Kidney (tissue), 14 donors: ENCODE data around the gene PCDHB6. TPM values are rescaled to one million over a fixed set of nuclear protein-coding genes. Genes with fewer than 3 reads are reported as not detected.
A peak's percentile ranks its signal among the peaks of the same experiment; 100 is the strongest.
"Not testable (repeated sequence)": the region's sequence is repeated elsewhere in the genome, so short reads cannot be mapped to it uniquely, and the experiment has no call there.

ENCODE experiments used
- DNase-seq, 5 donors: peaks; one replicate each; pipeline ENCODE4 v3.0.0-alpha.2; 2013 to 2020
- FAIRE-seq: peaks from 2 replicates; lab custom pipeline; 2012; peaks lifted over from hg19 to GRCh38; lab: Jason Lieb, UNC
- H3K27ac ChIP-seq, 2 donors: one replicate each; pipeline ENCODE4 v1.7.0; 2013; ENCODE audit warnings: low read depth in 2 of 2, low read length in 2 of 2, inconsistent platforms in 1 of 2
- H3K27me3 ChIP-seq: one replicate; pipeline ENCODE4 v1.7.1; 2013; ENCODE audit warnings: low read length, inconsistent platforms; ENCODE audit not compliant: control insufficient read depth, insufficient read depth
- H3K36me3 ChIP-seq, 3 donors: one replicate each; pipeline versions ENCODE4 v1.7.0 to v1.7.1; 2013; ENCODE audit warnings: low read length in 3 of 3, control low read depth in 1 of 3, inconsistent platforms in 1 of 3; ENCODE audit not compliant: insufficient read depth in 3 of 3, control insufficient read depth in 2 of 3
- H3K4me1 ChIP-seq, 3 donors: one replicate each; pipeline versions ENCODE4 v1.7.0 to v1.7.1; 2013; ENCODE audit warnings: low read length in 3 of 3, inconsistent platforms in 1 of 3, low read depth in 1 of 3; ENCODE audit not compliant: control insufficient read depth in 2 of 3, insufficient read depth in 2 of 3
- H3K4me3 ChIP-seq, 3 donors: one replicate each; pipeline versions ENCODE4 v1.7.0 to v1.8.1; 2013; ENCODE audit warnings: low read length in 3 of 3, control low read depth in 1 of 3, inconsistent platforms in 1 of 3
- H3K9ac ChIP-seq, 3 donors: one replicate each; pipeline versions ENCODE4 v1.7.0 to v1.7.1; 2013; ENCODE audit warnings: low read length in 3 of 3, control low read depth in 1 of 3, inconsistent platforms in 1 of 3
- H3K9me3 ChIP-seq, 3 donors: one replicate each; pipeline versions ENCODE4 v1.7.0 to v1.7.1; 2013; ENCODE audit warnings: low read length in 3 of 3, control low read depth in 1 of 3, inconsistent platforms in 1 of 3; ENCODE audit not compliant: control insufficient read depth in 2 of 3, insufficient read depth in 1 of 3
- intact Hi-C: fragments of 100-400 bp; cut with DNase I; formaldehyde crosslinking; loops from one replicate; pipeline ENCODE4 v1.11.1; 2022
- polyA plus RNA-seq: library from polyadenylated mRNA; stranded (reverse); fragments of 350-450 nt; fragmentation: Illumina TruSeq; extraction: RNeasy Lipid Tissue Mini Kit (QIAGEN cat#74804); gene quantifications from one replicate; pipeline ENCODE4 v1.2.3, GENCODE V29; 2014; ENCODE audit warnings: low read depth, low replicate concordance; ENCODE audit not compliant: insufficient read depth
- total RNA-seq: library from RNA; stranded (reverse); fragmentation: NEBNext Ultra II Directional; extraction: Animal tissue kit (Norgen Biotek cat#: 25700); gene quantifications from one replicate; pipeline ENCODE4 v1.2.1, GENCODE V29; 2021
- TF ChIP-seq, protein P1 (sequence below): IDR thresholded peaks from 3 replicates; pipeline ENCODE4 v1.5.1; 2012; ENCODE audit warnings: mild to moderate bottlenecking, moderate library complexity, borderline replicate concordance; ENCODE audit not compliant: insufficient read depth; ENCODE audit errors: extremely low read depth
- donor health status: control.
- donor health status: control.
- donor health status: control.
- donor health status: control.
- donor health status: control.
- donor health status: DM: yes; HTN: yes; CAD: no.
- donor health status: Normal renal cell carcinoma (clear cell type).

PCDHB6 gene
- total and polyA plus RNA-seq, 2 donors from 2014 or later, result 0.32 to 2.0 TPM

DNA sequence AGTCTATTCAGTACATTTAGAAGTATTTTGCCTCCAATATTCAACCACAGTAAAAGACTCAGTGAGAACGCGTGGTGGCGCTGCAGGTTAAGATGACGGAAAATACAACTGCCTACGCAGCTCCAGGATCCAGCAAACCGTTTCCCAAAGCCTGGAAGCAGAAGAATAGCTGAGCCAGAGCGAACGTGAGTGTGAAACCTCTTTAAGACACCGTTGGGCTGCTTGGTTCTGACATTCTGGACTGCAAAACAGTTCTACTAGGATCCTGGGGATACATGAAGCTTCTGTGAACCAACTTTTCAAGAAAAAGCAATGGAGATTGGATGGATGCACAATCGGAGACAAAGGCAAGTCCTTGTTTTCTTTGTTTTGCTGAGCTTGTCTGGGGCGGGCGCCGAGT lies 32.4 kb downstream of the PCDHB6 start, which contains the start of gene PCDHB16:
Gene PCDHB16 (plus strand): TSS at position 140 of the 400 bp plus-strand sequence. CDS start 173 bp downstream, at position 313.
- peak; percentile 44 to 67 (median 50) for DNase-seq
- Histone ChIP-seq H3K9ac (no peak within 1 kb of the TSS), H3K27ac (no peak within 1 kb of the TSS), H3K9me3 (peaks cover 0 to 22% (median 22%) of the 10 kb centered on the region in 3 donors), H3K4me3 (peak within 1 kb of the TSS; percentile 36 to 50 (median 37)), H3K4me1 (no peaks in the 10 kb centered on the region), H3K27me3 (no peaks in the 10 kb centered on the region), H3K36me3 (no peaks in the 10 kb centered on the region)
- FAIRE-seq, result no peak
- TF ChIP-seq, protein P1, sequence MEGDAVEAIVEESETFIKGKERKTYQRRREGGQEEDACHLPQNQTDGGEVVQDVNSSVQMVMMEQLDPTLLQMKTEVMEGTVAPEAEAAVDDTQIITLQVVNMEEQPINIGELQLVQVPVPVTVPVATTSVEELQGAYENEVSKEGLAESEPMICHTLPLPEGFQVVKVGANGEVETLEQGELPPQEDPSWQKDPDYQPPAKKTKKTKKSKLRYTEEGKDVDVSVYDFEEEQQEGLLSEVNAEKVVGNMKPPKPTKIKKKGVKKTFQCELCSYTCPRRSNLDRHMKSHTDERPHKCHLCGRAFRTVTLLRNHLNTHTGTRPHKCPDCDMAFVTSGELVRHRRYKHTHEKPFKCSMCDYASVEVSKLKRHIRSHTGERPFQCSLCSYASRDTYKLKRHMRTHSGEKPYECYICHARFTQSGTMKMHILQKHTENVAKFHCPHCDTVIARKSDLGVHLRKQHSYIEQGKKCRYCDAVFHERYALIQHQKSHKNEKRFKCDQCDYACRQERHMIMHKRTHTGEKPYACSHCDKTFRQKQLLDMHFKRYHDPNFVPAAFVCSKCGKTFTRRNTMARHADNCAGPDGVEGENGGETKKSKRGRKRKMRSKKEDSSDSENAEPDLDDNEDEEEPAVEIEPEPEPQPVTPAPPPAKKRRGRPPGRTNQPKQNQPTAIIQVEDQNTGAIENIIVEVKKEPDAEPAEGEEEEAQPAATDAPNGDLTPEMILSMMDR, result peak; percentile 40
- intact Hi-C loops, result no loop called here

DNA sequence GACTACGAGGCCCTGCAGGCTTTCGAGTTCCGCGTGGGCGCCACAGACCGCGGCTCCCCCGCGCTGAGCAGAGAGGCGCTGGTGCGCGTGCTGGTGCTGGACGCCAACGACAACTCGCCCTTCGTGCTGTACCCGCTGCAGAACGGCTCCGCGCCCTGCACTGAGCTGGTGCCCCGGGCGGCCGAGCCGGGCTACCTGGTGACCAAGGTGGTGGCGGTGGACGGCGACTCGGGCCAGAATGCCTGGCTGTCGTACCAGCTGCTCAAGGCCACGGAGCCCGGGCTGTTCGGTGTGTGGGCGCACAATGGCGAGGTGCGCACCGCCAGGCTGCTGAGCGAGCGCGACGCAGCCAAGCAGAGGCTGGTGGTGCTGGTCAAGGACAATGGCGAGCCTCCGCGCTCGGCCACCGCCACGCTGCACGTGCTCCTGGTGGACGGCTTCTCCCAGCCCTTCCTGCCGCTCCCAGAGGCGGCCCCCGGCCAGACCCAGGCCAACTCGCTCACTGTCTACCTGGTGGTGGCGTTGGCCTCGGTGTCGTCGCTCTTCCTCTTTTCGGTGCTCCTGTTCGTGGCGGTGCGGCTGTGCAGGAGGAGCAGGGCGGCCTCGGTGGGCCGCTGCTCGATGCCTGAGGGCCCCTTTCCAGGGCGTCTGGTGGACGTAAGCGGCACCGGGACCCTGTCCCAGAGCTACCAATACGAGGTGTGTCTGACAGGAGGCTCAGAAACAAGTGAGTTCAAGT lies 34.4 kb downstream of the PCDHB6 start:
- DNase-seq, result peak in 1 of 5 donors; percentile 32
- FAIRE-seq, H3K27ac ChIP-seq, H3K4me3 ChIP-seq, H3K4me1 ChIP-seq, intact Hi-C loops, H3K27me3 ChIP-seq, H3K36me3 ChIP-seq, H3K9ac ChIP-seq: not testable (repeated sequence)
- peaks cover 0 to 16% (median 15%) of the 10 kb centered on the region in 3 donors for H3K9me3 ChIP-seq

DNA sequence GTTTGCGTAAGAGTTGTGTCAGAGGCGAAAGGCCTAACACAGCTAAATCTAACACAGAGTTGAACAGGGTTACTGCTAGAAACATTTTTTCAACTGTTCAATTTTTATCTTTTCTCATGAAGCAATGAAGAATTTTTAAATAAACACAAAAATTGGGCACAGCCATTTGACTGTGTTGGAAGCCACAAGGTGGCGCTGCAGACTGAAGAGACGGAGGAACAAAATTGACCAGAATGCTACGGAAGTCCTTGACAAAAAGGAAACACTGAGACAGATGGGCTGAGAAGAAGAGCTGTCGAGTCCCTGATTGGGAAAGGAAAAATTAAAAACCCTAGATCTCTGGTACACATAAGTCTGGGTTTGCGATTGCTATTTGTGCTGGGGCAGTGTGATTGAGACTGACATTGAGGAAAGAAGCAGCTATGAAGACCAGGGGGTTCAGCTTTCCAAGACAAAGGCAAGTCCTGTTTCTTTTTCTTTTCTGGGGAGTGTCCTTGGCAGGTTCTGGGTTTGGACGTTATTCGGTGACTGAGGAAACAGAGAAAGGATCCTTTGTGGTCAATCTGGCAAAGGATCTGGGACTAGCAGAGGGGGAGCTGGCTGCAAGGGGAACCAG lies 37.1 kb downstream of the PCDHB6 start, which contains the start of gene PCDHB9:
Gene PCDHB9 (plus strand): TSS at position 265 of the 616 bp plus-strand sequence. CDS start 158 bp downstream, at position 423.
- Histone ChIP-seq H3K4me1 (no peaks in the 10 kb centered on the region), H3K4me3 (peak within 1 kb of the TSS; percentile 16 to 50 (median 28)), H3K9me3 (peaks cover 0 to 24% (median 16%) of the 10 kb centered on the region in 3 donors), H3K9ac (no peak within 1 kb of the TSS), H3K27ac (no peak within 1 kb of the TSS), H3K36me3 (no peaks in the 10 kb centered on the region), H3K27me3 (no peaks in the 10 kb centered on the region)
- no peak for FAIRE-seq
- TF ChIP-seq, protein P1, result peak; percentile 34
- peak in 2 of 5 donors; percentile 17 to 28 for DNase-seq
- intact Hi-C loops, result no loop called here

DNA sequence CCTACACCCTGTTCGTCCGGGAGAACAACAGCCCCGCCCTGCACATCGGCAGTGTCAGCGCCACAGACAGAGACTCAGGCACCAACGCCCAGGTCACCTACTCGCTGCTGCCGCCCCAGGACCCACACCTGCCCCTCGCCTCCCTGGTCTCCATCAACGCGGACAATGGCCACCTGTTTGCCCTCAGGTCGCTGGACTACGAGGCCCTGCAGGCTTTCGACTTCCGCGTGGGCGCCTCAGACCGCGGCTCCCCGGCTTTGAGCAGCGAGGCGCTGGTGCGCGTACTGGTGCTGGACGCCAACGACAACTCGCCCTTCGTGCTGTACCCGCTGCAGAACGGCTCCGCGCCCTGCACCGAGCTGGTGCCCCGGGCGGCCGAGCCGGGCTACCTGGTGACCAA lies 38.8 kb downstream of the PCDHB6 start:
- FAIRE-seq, intact Hi-C loops, H3K36me3 ChIP-seq: not testable (repeated sequence)

DNA sequence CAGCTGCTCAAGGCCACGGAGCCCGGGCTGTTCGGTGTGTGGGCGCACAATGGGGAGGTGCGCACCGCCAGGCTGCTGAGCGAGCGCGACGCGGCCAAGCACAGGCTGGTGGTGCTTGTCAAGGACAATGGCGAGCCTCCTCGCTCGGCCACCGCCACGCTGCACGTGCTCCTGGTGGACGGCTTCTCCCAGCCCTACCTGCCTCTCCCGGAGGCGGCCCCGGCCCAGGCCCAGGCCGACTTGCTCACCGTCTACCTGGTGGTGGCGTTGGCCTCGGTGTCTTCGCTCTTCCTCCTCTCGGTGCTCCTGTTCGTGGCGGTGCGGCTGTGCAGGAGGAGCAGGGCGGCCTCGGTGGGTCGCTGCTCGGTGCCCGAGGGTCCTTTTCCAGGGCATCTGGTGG lies 39.3 kb downstream of the PCDHB6 start:
- H3K27ac ChIP-seq, H3K4me1 ChIP-seq, intact Hi-C loops, H3K27me3 ChIP-seq, H3K36me3 ChIP-seq, DNase-seq, H3K9ac ChIP-seq, FAIRE-seq, H3K4me3 ChIP-seq: not testable (repeated sequence)
- peaks cover 0 to 18% (median 6%) of the 10 kb centered on the region in 3 donors for H3K9me3 ChIP-seq

More for the DNA sequence above, 38.8 kb downstream of the PCDHB6 start:
- DNase-seq, result peak in 1 of 5 donors; percentile 44
- H3K9ac ChIP-seq, H3K4me1 ChIP-seq, H3K4me3 ChIP-seq, H3K27me3 ChIP-seq, H3K27ac ChIP-seq: not testable (repeated sequence)
- H3K9me3 ChIP-seq, result peaks cover 0 to 18% (median 6%) of the 10 kb centered on the region in 3 donors
